NB4 (cell line): ENCODE measurements around the gene DIAPH3.

Experiments
- DNase-seq: peaks from one replicate; pipeline ENCODE4 v3.0.0; 2010; ENCODE audit warnings: low read depth
- H3K4me3 ChIP-seq: one replicate; pipeline ENCODE4 v1.5.1; 2011; ENCODE audit warnings: mild to moderate bottlenecking, low read depth, low read length, moderate library complexity
- MYC ChIP-seq: IDR thresholded peaks from 2 replicates; pipeline ENCODE4 v1.6.1; 2011; ENCODE audit warnings: low read depth, low read length
- POLR2A ChIP-seq: IDR thresholded peaks from 2 replicates; pipeline ENCODE4 v1.6.1; 2011; ENCODE audit warnings: mild to moderate bottlenecking; ENCODE audit not compliant: insufficient read length; ENCODE audit errors: extremely low read depth
- TF ChIP-seq, protein P1 (sequence below): IDR thresholded peaks from one replicate; pipeline ENCODE4 v1.5.1; 2012; ENCODE audit warnings: low read depth, low read length
- TF ChIP-seq, protein P2 (sequence below): IDR thresholded peaks from 2 replicates; pipeline ENCODE4 v1.6.1; 2011; ENCODE audit warnings: low read depth, low read length

DIAPH3 gene

DNA sequence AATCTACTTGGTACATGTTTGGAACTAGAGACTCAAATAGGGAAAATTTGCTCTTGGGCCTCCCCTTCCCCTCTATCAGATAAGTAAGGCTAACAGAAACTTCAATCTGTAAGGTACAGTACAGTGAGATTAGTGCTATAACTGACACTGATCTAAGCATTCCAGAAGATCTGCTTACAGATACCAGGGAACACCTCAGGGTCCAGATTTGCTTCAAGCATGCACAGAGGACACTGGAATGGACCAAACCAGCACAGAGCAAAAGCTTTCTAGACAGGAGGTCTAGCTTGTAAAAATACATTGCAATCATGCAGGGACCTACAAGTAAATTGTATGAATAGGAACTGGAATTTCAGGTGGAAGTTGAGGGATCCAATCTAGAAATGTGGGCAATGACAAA lies 16.4 kb downstream of the DIAPH3 start:
- no peak for TF ChIP-seq POLR2A
- TF ChIP-seq, protein P1, sequence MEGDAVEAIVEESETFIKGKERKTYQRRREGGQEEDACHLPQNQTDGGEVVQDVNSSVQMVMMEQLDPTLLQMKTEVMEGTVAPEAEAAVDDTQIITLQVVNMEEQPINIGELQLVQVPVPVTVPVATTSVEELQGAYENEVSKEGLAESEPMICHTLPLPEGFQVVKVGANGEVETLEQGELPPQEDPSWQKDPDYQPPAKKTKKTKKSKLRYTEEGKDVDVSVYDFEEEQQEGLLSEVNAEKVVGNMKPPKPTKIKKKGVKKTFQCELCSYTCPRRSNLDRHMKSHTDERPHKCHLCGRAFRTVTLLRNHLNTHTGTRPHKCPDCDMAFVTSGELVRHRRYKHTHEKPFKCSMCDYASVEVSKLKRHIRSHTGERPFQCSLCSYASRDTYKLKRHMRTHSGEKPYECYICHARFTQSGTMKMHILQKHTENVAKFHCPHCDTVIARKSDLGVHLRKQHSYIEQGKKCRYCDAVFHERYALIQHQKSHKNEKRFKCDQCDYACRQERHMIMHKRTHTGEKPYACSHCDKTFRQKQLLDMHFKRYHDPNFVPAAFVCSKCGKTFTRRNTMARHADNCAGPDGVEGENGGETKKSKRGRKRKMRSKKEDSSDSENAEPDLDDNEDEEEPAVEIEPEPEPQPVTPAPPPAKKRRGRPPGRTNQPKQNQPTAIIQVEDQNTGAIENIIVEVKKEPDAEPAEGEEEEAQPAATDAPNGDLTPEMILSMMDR, result no peak
- TF ChIP-seq, protein P2, sequence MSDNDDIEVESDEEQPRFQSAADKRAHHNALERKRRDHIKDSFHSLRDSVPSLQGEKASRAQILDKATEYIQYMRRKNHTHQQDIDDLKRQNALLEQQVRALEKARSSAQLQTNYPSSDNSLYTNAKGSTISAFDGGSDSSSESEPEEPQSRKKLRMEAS, result no peak
- no peak for TF ChIP-seq MYC
- no peak for DNase-seq
- no peak overlapping the region for H3K4me3 ChIP-seq

GRCh38 chr13:60146471-60146870 lies 17.3 kb downstream of the DIAPH3 start:
- TF ChIP-seq, protein P2, result no peak
- TF ChIP-seq POLR2A (no peak), MYC (no peak)
- TF ChIP-seq, protein P1, result no peak
- no peak overlapping the region for H3K4me3 ChIP-seq
- no peak for DNase-seq

DNA sequence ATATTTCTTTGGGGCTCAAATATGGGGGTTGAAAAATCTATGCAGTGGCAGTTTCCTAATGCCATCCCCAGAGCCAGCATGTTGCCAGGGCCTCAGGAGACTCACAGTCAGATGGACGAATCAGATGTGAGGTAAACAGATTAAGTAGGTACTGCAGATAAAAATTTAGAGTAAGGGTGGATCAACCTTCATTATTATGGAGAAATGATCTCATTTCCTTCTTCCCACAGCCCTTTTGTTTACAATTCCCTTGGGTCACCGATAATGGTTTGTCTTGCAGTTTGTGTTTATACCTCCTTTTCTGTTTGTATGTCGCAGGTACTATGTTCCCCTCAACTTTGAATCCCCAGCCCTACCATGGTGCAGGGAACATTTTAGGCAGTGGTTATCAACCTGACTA lies 20.0 kb downstream of the DIAPH3 start:
- no peak overlapping the region for H3K4me3 ChIP-seq
- TF ChIP-seq, protein P1, result no peak
- TF ChIP-seq POLR2A (no peak), MYC (no peak)
- TF ChIP-seq, protein P2, result no peak
- DNase-seq, result no peak

DNA sequence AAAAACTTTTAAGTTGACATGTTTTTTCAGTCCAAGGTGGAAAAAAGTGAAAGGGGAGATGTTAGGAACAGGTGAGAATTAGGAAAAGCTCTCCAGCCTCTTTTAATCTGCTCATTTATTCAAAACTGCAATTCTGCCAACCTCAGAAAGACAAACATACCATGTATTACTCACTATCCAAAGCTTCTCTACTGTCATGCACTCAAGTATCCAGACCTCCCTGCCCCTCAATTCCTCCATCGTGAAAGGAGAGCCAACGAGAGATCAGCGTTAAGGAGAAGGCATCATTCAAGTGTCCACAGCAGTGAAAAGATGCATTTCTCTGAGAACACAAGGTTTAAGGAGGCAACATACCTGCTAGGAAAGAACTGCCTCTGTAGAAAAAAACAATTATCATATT lies 24.5 kb downstream of the DIAPH3 start:
- TF ChIP-seq, protein P2, result no peak
- TF ChIP-seq, protein P1, result no peak
- TF ChIP-seq POLR2A (no peak), MYC (no peak)
- H3K4me3 ChIP-seq, result no peak overlapping the region
- DNase-seq, result no peak

DNA sequence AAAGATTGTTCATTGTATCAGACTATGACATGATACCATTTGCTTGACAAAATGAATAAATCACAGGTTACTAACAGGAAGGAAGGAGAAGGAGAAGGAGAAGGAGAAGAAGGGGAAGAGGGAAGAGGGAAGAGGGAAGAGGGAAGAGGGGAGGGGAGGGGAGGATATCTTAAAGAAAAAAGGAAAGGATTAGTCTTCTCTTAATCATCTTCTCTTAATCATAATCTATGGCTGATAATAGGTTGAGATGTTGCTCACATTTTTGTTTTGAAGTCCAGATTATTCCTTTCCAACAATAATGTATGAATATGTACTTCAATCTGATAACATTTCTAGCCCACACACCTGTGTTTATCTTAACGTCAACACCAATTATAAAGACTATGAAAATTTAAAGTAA lies 25.1 kb downstream of the DIAPH3 start:
- H3K4me3 ChIP-seq, result no peak overlapping the region
- TF ChIP-seq, protein P1, result no peak
- TF ChIP-seq, protein P2, result no peak
- TF ChIP-seq MYC (no peak), POLR2A (no peak)
- DNase-seq, result no peak
